Fibroblast of skin of scalp (primary cell): ENCODE data around the gene GAREM2.
A peak's percentile ranks its signal among the peaks of the same experiment; 100 is the strongest.

Experiments used
- DNase-seq: peaks from one replicate; pipeline ENCODE4 v3.0.0-alpha.2; 2013

The GAREM2 gene

DNA sequence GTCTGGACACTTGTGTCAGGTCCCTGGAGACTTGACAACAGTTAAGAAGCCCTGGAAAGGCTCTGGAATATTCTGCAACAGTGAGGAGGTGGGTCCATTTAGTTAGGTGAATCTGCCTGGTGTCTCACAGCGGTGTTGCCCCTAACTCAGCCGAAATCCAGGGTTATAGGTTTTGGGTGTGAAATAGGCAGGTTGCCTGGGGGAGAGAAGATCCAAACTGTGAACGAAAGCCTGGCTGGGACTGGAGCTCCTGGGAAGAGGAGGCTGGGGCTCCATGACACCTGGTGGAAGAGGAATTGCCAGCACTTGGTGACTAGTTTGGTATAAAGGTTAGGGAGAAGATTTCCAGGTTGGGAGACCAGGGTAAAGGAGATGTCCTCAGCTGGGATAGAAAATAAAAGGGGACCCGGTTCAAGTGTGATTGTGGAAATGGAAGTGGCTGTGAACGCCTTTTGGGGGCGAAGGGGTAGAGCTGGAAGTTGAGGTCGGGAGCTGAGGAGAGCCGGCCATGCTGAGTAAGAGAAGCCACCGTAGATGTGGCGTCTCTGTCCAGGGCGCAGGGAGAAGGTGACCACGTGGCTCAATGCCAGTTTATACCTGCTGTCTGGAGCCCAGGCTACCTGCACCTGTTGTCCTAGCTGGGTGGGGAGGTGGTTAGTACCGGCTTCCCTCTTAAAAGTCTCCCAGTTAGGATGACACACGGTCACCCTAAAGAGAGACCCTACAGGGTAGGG lies 3.0 kb upstream of the GAREM2 start:
- no peak for DNase-seq

DNA sequence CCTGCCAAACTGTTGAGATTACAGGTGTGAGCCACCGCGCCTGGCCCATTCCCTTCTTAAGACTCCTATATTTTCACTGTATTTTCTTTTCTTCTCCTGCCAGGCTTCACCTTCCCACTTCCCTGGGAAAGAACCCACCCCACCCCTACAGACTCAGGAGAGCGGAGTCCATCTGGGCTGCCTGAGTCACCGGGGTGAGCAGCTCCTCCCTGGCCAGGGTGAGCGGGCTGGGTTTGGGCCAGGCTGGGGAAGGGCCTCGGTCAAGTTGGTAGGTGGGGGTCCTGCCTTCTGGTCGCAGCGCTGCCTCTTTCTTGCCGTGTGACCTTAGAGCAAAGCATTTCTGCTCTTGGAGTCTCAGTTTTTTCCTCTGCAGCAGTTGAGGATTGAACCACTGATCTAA lies 2.1 kb upstream of the GAREM2 start:
- DNase-seq, result no peak

DNA sequence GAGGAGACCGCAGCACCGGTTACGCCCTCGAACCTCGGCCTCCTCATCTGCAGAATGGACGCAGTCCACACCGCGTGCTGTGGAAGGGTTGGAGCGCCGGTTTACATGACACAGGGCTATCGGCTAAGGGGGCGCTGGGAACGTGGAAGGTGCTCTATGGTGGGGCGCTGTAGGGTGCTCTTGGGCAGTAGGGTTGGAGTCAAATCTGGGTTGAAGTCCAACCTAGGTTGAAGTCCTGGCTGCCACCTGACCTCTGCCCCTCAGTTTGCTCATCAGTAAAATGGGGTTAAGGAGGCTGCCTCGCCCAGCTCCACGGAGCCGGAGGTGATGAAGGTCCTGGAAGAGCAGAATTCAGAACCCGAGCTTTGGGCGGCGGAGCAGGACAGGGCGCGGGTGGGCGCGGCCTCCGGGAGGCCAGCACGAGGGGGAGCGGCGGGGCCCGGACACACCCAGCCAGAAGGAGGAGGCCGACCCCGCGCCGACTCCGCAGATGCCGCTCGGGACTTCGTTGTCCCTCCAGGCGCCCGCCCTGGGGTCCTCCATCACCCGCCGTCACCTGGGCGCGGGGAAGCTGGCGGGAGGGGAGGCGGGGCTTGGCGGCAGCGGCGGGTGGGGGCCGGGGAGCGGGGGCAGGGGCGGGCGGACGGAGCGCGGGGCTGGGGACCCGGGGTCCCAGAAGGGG lies 558 bp upstream of the GAREM2 start:
- DNase-seq, result no peak

DNA sequence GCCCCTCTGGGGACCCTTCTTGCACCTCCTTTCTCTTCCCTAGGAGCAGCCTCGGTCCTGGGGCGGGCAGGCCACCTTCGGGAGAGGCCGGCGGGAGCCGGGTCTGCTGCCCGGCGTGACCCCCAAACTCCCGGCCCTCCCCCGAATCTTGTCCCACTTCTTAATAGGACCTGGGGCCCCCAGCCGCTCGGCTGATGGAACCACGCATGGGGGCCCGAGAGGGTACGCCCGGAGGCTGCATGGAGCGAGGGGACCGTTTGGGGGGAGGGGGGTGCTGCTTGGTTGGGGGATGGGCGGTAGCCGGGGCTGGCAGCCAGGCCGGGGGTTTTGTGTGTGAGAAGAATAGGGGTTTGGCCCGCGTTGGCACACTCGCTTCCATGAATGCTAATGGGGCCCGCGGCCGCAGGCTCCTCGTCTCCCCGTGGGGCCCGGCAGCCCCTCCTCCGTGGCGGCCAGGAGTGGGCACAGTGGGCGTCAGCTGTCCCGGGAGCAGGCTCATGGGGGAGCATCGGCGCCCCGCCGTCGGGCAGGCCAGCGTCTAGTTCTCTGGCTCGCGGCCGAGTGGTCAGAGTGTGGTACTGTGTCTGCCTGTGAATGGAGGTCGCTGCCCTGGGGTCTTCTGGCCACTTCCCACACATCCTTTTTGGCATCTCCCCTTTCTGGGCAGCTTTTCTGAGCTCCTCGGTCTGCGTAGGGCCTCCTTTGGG lies 1.0 kb downstream of the GAREM2 start:
- no peak for DNase-seq

DNA sequence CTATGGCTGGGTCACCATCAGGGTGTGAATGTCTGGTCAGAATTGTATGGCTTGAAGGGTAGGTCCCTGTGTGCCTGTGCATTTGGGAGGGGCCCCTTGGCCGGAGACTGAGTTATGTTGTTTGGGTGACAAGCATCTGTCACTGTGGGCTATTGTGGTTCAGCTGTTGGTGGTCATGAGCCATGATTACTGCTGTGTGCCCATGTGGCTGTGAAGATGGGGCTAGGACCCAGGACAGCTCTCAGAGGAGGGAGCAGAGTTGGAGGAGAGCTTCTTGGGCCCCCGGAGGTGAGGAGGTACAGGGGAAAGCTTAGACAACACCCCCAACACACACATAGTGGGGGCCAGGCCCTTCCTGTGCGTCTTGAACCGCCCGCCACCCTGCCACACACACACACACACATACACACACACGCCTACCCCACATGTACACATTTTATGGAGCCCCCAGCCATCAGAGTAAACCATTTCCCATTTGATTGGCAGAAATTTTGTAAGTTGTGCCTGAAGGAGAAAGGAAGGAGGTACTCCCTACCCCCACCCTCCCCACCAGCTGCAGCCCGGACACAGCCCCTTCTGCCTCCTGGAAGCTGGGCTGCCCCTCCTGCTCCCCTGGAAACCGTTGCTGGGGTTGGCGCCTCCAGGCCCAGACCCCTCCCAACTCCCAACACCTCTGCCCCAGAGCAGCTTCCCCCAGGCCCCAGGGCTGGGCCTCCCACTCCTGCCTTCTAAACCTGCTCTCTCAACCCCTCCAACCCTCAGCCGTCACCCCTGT lies 2.0 kb downstream of the GAREM2 start:
- DNase-seq, result no peak

DNA sequence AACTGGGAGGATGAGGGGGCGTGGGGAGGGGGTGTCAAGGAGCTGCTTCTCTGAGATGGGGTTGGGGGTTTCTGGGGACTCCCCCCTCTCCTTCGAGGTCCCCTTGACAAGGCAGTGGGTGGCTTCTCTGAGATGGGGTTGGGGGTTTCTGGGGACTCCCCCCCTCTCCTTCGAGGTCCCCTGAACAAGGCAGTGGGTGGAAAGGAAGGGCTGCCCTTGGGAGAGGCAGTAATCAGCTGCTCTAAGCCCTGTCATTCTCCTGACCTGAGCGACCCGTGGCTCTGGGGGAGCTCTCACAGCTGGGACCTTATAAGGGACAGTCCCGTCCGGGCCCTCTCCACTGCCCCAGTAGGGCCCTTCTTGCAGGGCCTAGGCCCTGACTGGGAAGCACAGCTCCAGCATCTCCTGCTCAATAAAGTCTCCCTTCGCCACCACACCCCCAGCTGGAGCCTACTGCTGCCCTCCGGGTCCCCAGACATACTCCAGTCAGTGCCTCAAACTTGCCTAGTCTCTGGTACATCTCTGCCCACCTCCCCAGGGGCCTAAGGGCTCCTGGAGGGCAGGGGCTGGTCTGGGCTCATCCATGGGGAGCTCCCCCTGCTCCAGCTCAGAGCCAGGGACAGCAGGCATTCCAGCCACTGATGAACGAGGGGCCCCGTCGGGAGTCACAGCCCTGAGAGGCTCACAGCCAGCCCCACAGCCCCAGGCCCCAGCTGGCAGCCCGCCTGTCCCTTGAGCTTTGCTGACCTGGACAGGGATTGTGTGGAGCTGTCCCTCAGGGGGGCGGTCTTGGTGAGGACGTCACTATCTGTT lies 2.8 kb downstream of the GAREM2 start:
- no peak for DNase-seq

DNA sequence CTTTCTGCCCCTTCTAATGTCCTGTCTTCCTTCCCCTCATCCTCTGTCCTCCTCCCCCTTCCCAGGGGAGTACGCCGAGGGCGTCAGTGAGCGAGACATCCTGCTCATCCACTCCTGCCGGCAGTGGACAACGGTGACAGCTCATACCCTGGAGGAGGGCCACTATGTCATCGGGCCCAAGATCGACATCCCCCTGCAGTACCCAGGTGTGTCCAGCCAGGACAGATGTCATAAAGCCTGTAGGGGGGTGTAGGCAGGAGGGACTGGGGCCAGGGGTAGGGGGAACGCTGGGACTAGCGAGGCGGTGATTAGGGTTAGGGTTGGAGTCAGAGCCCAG lies 3.4 kb downstream of the GAREM2 start:
- no peak for DNase-seq

DNA sequence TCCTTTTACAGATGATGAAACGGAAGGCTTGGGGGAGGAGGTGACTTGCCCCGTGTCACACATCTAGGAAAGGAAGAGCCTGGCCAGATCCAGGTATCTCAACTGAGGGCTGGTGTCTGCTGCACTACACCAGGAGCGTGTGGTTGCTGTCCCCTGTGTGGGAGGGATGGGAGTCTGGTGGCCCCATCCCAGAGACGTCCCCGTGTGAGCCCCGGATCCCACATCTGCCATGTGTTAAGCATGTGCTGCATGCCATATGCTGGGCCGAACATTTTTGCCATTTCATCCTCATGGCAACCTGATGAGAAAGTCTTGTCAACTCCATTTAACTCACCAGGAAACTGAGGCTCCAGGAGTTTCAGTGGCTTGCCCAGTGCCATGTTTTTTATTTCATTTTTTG lies 4.2 kb downstream of the GAREM2 start:
- no peak for DNase-seq

DNA sequence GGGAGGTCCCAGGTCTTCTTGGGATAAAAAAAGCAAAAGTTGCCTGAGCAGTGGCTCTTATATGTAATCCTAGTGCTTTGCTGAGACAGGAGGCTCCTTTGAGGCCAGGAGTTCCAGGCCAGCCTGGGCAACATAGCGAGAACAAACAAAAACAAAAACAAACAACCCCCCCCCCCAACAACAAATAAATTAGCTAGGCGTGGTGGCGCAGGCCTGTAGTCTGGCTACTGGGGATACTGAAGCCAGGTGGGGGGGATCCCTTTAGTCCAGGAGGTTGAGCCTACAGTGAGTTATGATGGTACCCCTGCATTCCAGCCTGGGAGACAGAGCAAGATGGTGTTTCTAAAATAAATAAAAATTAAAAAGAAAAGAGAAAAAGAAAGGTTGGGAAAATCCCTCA lies 5.4 kb downstream of the GAREM2 start:
- DNase-seq, result no peak

DNA sequence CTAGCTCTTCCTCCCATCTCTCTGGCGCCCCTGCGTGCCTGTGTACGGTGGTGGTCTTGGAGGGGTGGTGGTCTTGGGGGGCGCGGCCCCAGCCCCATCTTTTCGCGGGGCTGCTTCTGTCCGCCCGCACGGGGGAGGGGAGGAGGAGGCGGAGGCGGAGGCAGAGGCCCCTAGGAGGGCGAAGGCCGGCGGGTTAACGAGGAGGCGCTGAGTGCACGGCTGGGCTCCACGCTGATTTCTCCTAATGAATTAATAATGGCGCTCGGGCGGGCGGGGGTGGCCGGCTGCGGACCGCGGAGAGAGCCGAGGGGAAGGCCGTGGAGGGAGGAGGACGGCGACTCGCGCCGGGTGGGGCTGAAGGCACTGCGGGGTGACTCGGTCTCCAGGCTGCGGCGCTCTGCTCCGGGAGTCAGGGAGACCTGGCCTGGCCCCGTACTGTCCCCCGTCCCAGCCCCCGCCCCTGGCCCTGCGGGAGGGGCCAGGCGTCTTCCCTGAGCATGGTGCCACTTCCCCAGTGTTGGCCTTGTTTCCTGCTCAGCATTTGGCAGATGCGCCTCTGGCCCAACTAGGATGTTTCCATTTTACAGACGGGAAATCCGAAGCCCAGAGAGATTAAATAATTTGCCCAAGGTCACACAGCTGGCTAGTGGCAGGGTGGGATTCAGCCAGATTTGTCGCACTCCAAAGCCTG lies 6.0 kb downstream of the GAREM2 start:
- peak; percentile 31 for DNase-seq

DNA sequence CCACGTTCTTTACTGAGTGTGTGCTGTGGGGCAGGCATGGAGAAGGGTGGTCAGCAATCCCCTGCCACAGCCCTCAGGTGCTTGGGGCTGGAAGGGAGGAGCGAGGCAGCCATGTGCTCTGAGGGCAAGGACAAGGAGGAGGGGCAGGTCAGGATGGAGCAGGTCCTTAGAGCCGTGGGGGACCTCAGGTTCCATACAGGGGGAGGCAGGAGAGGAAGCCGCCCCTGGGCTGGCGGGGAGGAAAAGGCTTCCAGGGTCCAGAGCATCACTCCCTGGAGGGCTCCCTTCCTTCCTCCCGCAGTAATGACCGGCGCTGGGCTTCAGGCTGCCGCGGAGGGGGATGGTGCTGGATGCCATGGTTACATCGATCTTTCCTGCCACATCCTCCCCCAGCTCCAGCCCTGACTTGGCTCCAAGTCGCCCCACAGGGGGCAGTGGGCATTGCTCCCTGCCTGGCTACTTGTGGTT lies 6.6 kb downstream of the GAREM2 start:
- peak; percentile 14 for DNase-seq

DNA sequence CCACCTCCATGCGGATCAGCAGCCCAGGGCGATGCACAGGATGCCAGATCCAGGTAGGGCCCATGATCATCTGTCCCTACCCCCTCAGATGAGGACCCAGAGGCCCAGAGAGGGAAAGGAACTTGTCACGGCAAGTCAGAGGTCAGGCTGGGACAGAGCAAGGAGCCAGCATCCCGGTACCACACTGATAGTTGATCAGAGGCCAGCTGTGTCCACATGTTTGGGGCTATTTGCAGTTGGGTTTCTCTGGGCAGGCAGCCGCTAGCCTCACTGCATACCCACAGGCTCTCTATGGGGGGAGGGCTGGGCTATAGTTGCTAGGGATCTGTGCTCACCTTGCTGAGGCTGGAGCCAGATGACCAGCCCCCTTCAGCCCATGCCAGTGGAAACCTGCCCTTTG lies 9.6 kb downstream of the GAREM2 start:
- no peak for DNase-seq

DNA sequence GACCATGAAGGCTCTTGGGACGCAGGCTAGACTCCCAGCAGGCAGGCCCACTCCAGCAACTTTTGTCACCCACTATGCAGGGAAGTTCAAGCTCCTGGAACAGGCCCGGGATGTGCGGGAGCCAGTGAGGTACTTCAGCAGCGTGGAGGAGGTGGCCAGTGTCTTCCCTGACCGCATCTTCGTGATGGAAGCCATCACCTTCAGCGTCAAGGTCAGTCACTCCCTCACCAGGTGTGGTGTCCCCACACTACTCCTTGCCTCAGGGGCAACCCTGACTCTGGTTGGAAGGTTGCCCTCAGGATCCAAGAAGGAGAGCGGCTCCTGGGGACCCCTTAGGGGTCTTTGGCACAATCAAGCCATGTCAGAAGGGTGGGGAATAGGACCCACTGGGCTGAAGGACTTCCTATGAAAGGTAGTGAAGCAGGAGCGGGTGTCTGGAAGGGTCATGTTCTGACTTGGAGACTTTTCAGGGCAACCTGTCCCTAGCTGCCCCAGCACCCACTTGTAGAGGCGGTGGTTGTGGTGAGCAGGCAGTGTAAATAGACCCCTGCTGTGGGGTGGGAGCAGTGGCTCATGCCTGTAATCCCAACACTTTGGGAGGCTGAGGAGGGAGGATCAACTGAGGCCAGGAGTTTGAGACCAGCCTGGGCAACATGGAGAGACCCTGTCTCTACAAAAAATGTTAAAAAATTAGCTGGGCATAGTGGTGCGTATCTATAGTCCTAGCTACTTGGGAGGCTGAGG lies 10.2 kb downstream of the GAREM2 start:
- no peak for DNase-seq

DNA sequence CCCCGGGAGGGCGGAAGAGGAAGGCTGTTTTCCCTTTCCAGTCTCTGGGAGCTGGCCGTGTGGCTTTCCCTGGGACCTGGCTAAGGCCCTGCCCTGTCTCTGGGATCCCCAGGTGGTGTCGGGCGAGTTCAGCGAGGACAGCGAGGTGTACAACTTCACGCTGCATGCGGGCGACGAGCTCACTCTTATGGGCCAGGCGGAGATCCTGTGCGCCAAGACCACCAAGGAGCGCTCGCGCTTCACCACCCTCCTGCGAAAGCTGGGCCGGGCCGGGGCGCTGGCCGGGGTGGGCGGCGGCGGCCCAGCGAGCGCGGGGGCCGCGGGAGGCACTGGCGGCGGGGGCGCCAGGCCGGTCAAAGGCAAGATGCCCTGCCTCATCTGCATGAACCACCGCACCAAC lies 11.2 kb downstream of the GAREM2 start:
- no peak for DNase-seq

DNA sequence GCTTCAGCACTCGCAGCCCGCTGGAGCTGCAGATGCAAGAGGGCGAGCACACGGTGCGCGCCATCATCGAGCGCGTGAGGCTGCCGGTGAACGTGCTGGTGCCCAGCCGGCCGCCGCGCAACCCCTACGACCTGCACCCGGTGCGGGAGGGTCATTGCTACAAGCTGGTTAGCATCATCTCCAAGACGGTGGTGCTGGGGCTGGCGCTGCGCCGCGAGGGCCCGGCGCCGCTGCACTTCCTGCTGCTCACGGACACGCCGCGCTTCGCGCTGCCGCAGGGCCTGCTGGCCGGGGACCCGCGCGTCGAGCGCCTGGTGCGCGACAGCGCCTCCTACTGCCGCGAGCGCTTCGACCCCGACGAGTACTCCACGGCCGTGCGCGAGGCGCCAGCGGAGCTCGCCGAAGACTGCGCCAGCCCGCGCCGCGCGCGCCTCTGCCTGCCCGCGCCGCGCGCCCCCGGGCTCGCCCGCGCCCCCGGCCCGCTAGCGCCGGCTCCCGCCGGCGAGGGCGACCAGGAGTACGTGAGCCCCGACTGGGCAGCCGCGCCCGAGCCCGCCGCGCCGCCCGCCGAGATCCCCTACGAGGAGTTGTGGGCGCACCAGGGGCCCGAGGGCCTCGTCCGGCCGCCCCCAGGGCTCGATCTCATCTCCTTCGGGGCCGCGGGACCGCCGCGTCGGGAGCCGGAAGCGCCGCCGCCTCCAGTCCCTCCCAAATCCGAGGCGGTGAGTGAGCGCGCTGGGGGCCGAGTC lies 11.8 kb downstream of the GAREM2 start:
- peak; percentile 87 for DNase-seq

DNA sequence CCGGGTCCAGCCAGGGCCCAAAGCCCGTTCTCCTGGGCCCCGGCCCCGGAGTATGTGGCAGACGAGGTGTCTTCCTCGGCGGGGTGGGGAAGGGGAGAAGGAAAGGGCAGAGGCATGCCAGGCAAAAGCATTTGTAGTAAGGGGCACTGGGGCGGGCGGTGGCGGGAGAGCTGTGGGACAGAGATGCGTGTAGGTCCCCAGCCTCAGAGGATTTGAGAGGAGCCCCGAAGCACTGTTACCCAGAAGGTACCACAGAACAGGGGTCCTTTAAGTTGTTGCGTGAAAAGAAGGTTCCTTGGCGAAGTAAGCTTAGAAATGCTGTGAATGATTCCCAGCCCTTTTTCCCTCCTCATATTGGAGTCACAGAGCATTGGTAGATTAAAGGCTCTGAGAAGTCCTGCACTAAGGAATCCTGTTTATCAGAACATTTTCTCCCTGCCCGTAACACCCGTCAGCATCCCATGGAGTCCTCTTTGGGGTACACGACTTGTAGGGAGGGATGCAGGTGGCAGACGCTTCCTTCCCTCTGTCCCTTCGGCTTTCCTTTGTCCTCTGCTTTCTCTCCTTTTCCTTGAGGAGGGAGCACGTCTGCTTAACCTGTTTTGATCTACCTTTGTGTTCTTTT lies 12.5 kb downstream of the GAREM2 start:
- DNase-seq, result no peak

DNA sequence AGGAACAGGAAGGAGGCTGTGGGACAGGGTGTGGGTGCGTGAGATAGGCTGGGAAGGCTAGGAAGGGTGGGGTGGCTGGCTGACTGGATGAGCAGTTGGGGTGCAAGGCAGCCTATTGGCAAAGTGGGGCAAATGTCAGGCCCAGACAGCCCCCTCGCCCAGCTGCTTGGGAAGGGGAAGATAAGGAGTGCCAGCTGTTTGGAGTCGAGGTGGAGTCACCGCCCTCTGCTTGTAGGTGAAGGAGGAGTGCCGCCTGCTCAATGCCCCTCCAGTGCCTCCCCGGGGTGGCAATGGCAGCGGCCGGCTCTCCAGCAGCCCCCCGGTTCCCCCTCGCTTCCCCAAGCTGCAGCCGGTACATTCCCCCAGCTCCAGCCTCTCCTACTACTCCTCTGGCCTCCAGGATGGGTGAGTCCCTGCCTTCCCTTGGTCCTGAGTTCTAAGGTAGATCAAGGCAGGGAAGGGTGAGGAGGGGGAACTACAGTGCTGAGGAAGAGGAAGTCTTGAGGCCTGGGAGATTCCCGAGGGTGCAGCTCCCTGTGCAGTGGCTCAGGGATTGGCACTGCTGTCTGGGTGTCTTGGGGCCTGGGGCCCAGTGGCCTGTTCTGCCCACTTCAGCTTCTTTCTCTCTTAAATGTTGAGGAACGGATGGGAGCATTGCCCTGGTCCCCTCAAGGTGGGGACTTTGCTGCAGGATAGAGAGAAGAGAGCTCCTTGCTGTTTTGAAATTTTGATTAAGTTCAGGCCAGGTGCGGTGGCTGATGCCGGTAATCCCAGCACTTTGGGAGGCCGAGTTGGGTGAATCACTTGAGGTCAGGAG lies 13.3 kb downstream of the GAREM2 start:
- DNase-seq, result no peak

DNA sequence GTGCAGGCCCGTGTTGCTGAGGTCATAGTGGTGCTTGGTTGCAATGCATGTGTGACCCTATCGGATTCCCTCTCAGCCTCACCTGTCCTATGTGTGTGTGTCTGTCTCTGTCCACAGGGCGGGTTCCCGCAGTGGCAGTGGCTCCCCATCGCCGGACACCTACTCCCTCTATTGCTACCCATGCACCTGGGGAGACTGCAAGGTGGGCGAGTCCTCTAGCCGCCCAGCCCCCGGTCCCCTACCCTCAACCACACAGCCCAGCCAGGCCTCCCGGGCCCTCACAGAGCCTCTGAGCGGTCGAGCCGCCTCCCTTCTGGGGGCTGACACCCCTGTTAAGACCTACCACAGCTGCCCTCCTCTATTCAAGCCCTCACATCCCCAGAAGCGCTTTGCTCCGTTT lies 14.2 kb downstream of the GAREM2 start:
- no peak for DNase-seq
